NCI-H2107 treated with DMSO at 0.1 percent for 48 hours (cell line): ENCODE measurements around the gene ALB.
"Not testable (repeated sequence)": the region's sequence is repeated elsewhere in the genome, so short reads cannot be mapped to it uniquely, and the experiment has no call there.

Experiments
- DNase-seq: peaks from one replicate; lab custom pipeline; 2025; ENCODE audit not compliant: unreplicated experiment; lab: John Stamatoyannopoulos, UW

The ALB gene

GRCh38 chr4:73404042-73404441 is at the start of gene ALB:
Gene ALB (plus strand): TSS chr4:73404287. CDS start chr4:73404328, 41 bp downstream.
- DNase-seq = no peak

GRCh38 chr4:73357174-73357573 is 46.9 kb upstream of the ALB start:
- not testable (repeated sequence) for DNase-seq

- not testable (repeated sequence) for DNase-seq
These were observed 34.4 kb upstream of the ALB start for GRCh38 chr4:73369506-73370199.

GRCh38 chr4:73375328-73375741 is 28.8 kb upstream of the ALB start:
- no peak for DNase-seq

- no peak for DNase-seq
These were observed 27.8 kb upstream of the ALB start for GRCh38 chr4:73376251-73376650.

- no peak for DNase-seq
These were observed 27.1 kb upstream of the ALB start for GRCh38 chr4:73376976-73377375.

GRCh38 chr4:73378887-73379286 is 25.2 kb upstream of the ALB start:
- no peak for DNase-seq

GRCh38 chr4:73379946-73380345 is 24.1 kb upstream of the ALB start:
- DNase-seq = no peak

GRCh38 chr4:73381214-73381613 is 22.9 kb upstream of the ALB start:
- DNase-seq = no peak

- DNase-seq = no peak
These were observed 20.6 kb upstream of the ALB start for GRCh38 chr4:73383452-73383851.

- no peak for DNase-seq
These were observed 16.5 kb upstream of the ALB start for GRCh38 chr4:73387552-73387951.

- DNase-seq = no peak
These were observed 15.2 kb upstream of the ALB start for GRCh38 chr4:73388887-73389286.

GRCh38 chr4:73389663-73390062 is 14.4 kb upstream of the ALB start:
- DNase-seq = not testable (repeated sequence)

- no peak for DNase-seq
These were observed 12.3 kb upstream of the ALB start for GRCh38 chr4:73391774-73392173.

GRCh38 chr4:73392936-73393335 is 11.2 kb upstream of the ALB start:
- no peak for DNase-seq

- no peak for DNase-seq
These were observed 7.8 kb upstream of the ALB start for GRCh38 chr4:73396304-73396703.

GRCh38 chr4:73396993-73397972 is 6.8 kb upstream of the ALB start:
- no peak for DNase-seq

- DNase-seq = no peak
These were observed 2.7 kb upstream of the ALB start for GRCh38 chr4:73401412-73401811.

- no peak for DNase-seq
These were observed 370 bp downstream of the ALB start for GRCh38 chr4:73404457-73404856.

- no peak for DNase-seq
These were observed 1.1 kb downstream of the ALB start for GRCh38 chr4:73405138-73405537.

- no peak for DNase-seq
These were observed 2.4 kb downstream of the ALB start for GRCh38 chr4:73406548-73406875.

- DNase-seq = no peak
These were observed 3.2 kb downstream of the ALB start for GRCh38 chr4:73407227-73407673.
